SK-MEL-5 (cell line): ENCODE results near the gene ATP6V1C2. TPM values are rescaled to one million over a fixed set of nuclear protein-coding genes. Genes with fewer than 3 reads are reported as not detected.

ENCODE experiments used
- DNase-seq: peaks from one replicate; pipeline ENCODE4 v3.0.0-alpha.2; 2016; ENCODE audit warnings: low read depth, low spot score
- in situ Hi-C: cut with HindIII; loops from 2 replicates; pipeline ENCODE4 v1.10.0; 2016; ENCODE audit warnings: low sequenced_read_pairs, high pct_unique_total_duplicates, low pct_unique_long_range_greater_than_20kb
- total RNA-seq: library from RNA; depleted of rRNA; stranded (reverse); fragments of >200 nt; shearing (Covaris generic); gene quantifications from 2 replicates; pipeline ENCODE4 v1.2.3, GENCODE V29; 2014

ATP6V1C2 gene
- total RNA-seq, 1 experiment from 2014 or later, result 1.1 TPM

DNA sequence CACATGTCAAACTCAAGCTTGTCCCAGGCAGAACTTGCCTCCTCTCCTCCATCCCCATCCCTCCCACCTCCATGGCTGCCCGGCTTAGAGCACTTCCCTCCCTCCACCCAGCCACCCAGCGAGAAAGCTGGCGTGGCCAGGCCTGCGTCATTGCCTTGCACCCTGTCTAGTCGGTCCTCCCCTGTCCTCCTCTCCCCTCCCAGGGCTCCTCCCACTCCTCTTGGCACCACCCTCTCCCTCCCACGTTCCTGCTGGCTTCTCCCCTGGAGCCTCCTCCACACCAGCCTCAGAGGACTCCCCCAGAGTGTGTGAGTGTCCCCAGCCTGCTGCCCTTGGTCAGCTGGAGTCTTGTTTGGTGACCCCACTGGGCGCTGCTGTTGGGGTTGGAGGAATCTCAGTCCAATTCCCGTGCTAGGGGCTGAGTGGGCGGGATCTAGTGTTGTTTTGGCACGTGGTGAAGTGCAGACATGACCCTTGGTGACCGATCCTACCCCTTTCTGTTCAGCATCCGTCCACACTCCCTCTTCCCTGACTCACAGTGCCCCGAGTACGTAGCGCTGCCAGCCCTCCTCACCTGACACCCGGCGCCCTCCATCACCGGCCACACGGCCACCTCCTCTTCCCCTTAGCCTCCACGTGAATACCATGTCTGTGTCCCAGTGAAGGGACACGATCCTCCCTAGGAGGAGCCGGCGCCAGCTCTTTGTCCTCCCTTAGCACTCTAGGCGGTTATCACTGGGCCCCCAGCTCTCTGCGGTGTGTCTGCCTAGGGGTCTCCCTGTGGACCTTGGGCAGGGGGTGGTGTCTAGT is 41.4 kb downstream of the ATP6V1C2 start:
- DNase-seq, result no peak
- in situ Hi-C loops, result no loop called here

DNA sequence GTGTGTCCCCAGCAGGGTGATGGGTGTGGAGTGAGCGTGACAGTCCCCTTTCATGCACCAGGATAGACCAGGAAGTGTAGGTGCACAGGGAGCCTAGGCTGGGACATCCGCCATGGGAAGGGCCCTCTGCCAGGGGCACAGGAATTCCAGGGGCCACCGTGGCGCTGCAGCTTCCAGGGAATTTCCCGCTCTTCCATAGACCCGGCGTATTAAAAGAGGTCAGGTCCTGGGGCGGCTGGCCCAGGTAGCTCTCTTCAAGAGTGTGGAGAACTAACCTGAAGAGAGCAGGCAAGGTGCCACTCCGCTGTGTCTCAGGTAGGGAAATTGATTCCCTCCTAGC is 42.0 kb downstream of the ATP6V1C2 start:
- in situ Hi-C loops, result no loop called here
- no peak for DNase-seq

DNA sequence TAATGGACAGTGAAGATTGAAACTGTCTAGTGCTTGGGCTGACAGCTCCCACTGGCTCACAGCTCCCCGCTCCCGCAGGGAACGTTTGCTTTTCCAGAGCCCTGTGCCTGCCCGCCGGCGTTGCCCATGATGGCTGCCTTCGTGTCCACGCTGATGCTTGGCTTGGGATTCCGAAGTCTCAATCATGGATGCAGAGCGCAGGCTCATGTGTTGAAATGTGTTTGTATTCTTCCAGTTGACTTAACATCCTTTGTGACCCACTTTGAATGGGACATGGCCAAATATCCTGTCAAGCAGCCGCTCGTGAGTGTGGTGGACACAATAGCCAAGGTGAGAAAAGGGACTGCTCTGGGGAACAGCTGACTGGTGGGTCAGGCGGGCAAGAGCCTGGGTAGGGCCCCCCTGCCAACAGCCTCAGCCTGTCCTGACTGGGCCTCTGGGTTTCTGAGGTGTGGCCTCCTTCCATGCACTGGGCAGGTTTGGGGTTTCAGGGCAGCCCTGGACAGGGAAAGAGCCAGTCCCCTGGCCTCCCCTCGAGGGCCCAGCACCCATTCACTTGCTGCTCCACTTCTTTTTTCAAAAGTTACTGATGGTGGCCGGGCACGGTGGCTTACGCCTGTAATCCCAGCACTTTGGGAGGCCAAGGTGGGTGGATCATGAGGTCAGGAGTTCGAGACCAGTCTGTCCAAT is 42.8 kb downstream of the ATP6V1C2 start:
- DNase-seq, result no peak
- in situ Hi-C loops, result no loop called here

DNA sequence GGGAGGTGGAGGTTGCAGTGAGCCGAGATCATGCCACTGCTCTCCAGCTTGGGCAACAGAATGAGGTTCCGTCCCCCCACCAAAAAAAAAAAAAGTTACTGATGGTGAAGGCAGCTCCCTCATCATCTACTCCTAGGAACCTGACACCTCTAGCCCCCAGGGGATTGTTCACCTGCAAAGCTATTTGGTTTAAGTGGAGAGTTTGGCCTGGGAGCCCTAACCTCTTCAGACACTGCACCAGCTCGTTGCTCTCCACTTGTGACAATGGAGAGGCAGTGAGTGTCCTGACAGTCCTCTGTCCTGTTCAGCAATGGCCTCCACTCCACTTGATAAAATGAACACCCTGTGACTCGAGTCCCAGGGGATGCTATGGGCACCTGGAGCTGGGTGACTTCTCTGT is 43.5 kb downstream of the ATP6V1C2 start:
- in situ Hi-C loops, result no loop called here
- DNase-seq, result no peak

DNA sequence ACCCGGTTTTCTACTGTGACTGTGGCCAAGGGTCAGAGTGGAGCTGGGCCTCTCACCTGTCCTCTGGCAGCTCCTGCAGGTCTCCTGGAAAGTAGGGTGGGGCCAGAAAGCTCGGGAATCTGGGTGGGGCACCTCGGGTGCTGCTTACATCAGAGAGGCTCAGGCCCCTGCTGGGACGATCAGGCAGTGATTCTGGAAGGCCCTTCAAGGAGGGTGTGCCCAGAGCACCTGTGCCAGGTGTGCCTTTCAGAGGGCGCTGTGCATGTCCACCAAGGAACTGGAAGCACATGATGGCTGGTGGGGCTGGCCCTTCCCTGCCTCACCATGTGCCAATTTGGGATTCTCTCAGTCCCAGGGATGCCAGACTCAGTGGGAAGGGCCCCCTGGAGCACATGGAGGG is 44.0 kb downstream of the ATP6V1C2 start:
- no peak for DNase-seq
- in situ Hi-C loops, result no loop called here

DNA sequence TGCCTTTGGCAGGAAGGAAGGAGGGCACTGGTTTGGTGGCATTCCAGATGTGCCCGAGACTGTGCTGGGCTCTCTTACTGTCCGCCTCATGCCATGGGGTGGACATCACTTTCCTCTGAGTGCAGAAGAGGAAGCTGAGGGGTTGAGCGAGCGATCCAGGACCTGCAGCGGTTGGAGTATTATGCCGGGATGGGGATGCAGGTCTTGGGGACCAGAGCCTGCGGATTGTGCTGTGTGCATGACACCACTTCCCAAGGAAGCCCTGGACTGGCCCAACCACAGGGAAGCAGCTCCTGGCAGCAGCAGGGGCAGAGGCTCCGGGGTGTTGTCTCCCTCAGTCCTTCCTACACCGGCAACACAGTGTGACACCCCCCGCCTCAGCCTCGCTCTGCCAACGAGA is 44.5 kb downstream of the ATP6V1C2 start:
- no peak for DNase-seq

DNA sequence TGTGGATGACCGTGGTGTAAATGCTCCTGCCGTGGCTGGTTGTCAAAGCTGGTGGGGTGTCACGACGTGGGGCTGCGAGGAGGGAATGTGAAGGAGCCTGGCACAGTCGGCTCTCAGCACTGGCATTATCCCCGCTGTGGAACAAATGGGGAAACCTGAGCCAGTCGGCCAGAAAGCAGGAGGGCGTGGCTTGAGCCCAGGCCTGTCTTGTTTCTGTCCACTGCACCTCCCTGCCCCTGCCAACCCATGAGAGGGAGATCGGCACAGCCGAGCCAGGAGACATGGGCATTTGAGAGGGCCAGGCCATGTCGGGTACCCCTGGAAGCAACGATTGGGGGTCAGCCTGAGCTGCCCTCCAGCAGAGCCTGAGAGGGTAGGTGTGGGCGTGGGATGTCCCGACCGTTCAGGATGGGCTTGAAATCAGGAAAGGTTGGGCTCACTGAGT is 46.7 kb downstream of the ATP6V1C2 start:
- DNase-seq, result no peak

More for the DNA sequence above, 44.5 kb downstream of the ATP6V1C2 start:
- in situ Hi-C loops, result no loop called here

DNA sequence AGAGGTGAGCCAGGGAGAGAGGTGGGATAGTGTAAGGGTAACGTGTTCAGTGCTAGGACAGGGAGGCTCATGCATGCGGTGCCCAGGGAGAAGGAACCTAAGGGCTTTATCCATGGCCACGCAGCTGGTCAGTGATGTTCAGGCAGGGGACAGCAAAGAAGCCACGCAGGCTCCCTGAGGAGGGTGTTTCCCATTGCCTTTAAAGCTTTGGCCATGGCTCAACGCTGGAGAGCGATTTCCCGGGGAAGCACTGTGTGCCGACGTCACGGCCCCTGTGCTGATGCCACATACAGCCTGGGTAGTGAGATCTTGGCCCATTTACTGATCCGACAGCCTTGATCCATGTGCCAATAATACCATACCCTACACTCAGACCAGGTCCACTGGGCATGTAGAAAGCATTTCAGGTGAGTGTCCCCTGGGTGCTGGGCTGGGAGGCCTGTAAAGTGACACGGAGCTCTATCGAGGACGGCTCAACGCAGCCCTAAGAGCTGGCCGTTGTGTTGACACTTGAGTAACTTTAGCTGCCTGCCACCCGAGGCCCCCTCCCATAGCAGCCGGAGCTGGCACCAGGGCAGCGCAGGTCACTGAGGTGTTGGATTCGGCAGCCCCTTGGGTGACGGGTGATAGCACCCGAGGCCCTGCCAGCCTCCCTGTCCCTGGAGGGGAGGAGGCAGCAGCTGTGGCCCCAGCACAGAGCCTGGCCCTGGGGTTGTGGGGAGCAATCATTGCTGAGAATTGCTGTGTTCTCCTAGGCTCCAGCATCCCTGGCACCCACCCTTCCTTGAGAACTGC is 49.7 kb downstream of the ATP6V1C2 start:
- in situ Hi-C loops, result no loop called here
- no peak for DNase-seq

More for the DNA sequence above, 46.7 kb downstream of the ATP6V1C2 start:
- in situ Hi-C loops, result no loop called here

DNA sequence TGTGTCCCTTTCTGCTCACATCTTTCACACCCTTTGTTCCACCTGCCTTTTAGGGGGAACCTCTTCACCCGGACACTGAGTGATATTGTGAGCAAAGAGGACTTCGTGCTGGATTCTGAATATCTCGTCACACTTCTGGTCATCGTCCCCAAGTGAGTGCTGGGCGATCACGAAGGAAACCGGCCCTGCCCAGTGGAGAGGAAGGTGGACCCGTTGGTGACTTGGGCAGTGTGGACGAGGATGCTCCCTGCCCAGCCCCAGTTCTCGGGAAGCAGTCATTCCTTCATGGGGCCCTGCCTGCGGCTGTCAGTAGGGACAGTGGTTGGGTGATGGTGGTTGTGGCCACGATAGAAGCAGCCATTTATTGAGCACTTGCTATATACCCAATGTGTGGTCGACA is 50.4 kb downstream of the ATP6V1C2 start:
- no peak for DNase-seq
- in situ Hi-C loops, result no loop called here

DNA sequence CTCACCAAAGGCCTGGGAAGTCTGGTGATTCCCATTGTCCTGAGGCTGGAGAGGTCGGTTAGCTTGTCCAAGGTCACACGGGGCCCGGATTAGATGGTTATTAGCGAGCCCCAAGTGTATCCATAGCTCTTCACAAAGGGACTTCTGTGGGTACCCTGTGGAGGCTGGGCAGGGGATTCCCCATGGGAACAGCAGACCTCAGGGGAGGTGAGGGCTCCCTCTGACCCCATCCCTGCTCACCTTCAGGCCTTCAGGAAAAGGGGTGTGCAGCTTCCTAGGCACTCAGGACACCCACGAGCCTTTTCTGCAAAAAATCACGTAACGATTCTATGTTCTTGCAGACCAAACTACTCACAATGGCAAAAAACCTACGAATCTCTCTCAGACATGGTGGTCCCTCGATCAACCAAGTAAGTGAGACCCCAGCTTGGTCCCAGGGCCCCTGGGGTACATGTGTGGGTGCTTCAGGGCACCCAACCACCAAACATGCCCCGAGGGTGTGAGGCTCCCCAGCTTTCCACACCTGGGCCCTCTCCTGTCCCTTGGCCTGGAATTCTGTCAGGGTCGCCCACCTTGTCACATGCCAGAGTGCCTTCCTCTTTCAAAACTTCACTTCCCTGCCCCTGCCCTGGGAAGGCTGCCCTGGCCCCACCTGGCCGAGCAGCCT is 50.9 kb downstream of the ATP6V1C2 start:
- in situ Hi-C loops, result no loop called here
- no peak for DNase-seq

DNA sequence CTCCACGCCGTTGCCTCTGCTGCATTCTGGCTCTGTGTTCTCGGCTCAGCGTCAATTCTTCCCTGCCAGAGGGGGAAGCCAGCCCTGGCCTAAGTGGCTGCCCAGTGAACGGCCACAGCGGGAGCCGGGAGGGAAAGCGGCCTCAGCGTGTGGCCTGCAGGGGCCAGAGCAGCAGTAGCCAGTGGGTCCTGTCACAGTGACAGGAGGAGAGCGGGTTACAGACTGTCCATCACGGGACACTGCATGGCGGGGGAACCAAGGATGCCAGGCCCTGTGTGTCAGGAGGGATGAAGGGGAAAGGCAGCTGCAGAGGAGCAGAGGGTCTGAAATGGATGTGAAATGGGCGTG is 51.4 kb downstream of the ATP6V1C2 start:
- DNase-seq, result no peak
- in situ Hi-C loops, result no loop called here

DNA sequence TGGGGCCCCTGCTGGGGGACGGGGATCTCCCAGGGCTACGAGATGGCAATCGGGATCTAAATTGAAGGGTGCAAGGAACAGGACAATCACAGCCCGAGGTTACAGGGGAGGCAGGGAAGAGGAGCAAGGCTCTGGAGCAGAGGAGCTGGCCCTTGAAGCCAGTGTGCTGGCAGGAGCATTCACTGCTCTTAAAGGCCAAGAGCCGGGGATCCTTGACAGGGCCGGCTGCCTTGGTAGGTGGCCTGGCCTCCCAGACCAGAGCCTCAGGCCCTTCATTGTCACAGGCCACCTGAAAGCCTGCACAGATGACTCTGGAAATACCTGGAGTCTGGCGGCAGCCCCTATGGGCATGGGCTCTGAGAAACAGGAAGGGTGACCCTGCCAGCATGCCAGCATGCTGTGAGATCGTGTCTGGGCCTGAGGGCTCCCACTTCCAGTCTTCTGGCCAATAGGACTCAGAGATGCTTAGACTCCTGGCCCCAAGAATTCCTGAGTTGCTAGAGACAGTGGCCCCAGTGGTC is 52.5 kb downstream of the ATP6V1C2 start:
- no peak for DNase-seq
- in situ Hi-C loops, result no loop called here

DNA sequence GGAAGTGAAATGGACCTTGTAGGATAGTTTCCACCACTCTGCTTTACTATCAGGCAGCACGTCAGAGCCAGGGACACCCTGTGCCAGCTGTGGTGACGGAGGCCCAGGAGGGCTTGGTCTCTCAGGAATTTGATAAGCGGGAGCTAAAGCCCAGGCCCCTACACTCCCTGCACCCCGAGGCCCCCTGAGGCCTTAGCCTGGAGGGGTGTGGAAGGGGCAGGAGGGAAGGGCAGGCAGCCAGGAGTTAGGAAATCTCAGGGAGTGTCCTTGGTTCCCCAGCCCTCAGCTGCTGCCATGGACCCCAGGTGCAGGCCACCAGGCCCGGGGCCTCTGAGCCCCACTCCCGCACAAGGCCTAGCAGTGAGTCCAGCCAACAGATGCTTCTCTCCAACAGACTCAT is 53.0 kb downstream of the ATP6V1C2 start:
- in situ Hi-C loops, result no loop called here

DNA sequence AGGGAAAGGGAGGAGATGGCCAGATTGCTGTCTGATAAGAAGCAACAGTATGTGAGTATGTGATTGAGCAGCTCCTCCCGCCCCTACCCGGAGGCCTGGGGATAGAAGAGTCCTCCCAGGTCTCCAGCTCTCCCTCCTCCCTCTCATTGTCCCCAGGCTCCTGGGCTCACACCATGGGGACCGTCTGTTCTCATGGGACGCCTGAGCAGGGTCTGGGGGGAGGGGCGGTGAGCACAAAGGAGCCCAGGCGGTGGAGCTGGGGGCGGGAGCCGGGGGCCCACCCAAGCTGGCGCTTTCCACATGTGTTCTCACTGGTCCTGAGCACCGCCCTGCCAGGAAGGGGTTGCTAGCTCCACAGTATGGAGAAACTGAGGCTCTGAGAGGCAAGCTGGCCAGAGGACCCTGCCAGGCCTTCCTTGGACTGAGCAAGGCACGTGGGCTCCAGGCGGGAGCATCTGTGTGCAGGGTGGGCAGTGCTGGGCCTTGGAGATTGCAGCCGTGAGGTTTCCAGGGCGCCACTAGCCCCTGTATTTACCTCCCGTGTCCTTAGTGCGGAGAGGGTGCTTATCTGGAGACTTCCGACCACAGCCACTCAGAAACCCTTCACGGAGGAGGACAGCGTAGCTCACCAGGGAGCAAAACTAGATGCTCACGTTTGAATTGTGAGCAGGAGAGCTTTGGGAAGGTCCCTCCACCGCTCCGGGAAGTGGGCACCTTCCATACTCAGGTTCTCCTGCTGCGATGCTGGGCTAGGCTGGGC is 53.8 kb downstream of the ATP6V1C2 start:
- DNase-seq, result no peak
- in situ Hi-C loops, result no loop called here

More for the DNA sequence above, 53.0 kb downstream of the ATP6V1C2 start:
- no peak for DNase-seq

DNA sequence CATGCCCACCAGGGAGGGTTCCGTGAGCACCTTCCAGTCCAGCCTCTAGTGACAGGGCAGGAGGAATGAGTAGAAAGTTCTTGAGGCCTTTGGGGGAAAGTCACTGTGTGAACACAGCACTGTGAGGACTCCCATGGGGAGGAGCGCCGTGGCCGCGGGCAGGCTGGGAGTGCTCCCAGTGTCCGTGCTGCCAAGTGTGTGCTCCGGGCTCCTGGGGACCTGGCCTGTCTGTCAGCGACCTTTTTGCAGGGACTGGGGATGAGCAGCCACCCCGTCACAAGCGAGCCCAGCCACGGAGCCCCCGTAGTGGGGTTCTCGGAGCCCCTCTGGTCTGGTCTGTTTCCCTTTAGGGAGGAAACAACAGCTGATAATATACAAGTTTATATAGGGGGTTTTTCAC is 54.4 kb downstream of the ATP6V1C2 start:
- DNase-seq, result no peak
- in situ Hi-C loops, result no loop called here

DNA sequence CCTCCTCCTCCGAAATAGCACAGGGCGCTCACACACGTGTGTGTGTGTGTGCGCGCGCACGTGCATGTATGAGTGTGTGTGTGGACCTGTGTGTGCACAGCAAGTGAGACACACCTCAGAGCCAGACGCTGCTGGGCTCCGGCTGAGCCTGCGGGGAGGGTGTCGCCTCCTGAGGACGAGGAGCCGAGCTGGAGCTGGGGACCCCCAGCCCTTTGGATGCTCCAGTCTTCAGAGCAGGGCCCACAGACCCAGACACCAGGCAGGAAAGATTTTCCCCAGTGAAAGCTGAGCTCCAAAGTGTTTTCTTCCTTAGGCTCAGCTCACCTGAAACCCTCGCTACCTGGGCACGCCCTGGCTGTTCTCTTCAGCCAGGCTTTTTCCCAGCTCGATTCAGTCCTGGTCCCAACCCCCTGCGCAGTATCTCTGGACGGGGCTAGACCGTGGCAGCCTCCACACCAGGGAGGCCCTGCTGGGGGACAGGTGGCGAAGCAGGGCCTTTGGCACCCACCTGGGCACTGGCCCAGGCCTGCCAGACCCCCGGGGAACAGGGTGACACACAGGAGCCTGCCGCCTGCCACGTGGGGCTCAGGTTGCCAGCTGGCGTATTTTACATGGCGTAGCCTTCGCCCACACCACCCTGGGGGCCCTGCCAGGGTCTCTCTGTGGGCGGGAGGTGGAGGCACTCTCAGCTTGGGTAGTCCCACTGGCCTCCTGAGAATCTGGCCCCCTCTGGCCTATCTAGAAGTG is 55.0 kb downstream of the ATP6V1C2 start:
- in situ Hi-C loops, result no loop called here
- DNase-seq, result no peak
